HCT116 (cell line): Measurements from ENCODE around the gene SLC2A5. TPM values are rescaled to one million over a fixed set of nuclear protein-coding genes. Genes with fewer than 3 reads are reported as not detected.

Experiments
- ATAC-seq: fragments of 200-7000 bp; cut with Tn5 transposase; 2 replicates; pipeline ENCODE4 v1.9.1; 2020; ENCODE audit warnings: mild to moderate bottlenecking, moderate library complexity
- BruUV-seq: library from RNA; stranded (reverse); fragments of 400-500 nt; replicated peaks from 2 replicates; lab custom pipeline; 2021; lab: Mats Ljungman, UMichigan
- CTCF ChIA-PET: fragments of 300-600 bp; sonication (Branson Sonifier 250); formaldehyde crosslinking; loops from one replicate; lab custom pipeline; 2021; ENCODE audit warnings: antibody characterized with exemption; lab: Charles Lee
- POLR2A ChIA-PET: fragments of 300-600, 350-600 bp; sonication (Branson Sonifier 250); formaldehyde crosslinking; loops from one replicate; lab custom pipeline; 2021; ENCODE audit warnings: antibody characterized with exemption; lab: Charles Lee
- RAD21 ChIA-PET, 2 experiments: fragments of 300-600 bp; sonication (Branson Sonifier 250); formaldehyde crosslinking; loops; one replicate each; lab custom pipeline; 2023; ENCODE audit warnings: low total read pairs in 2 of 2; ENCODE audit not compliant: uncharacterized antibody in 2 of 2, unreplicated experiment in 2 of 2, low non-redundant PET in 1 of 2; lab: Charles Lee
- DNase-seq: peaks from one replicate; pipeline ENCODE4 v3.0.0-alpha.2; 2010; ENCODE audit warnings: low read depth, low spot score
- H2AFZ ChIP-seq: fragments of 200-600 bp; shearing (Covaris generic), sonication (generic); 2 replicates; pipeline ENCODE4 v1.6.1; 2017; ENCODE audit warnings: low read depth, mixed run types, mixed read lengths, antibody characterized with exemption, low read length; ENCODE audit not compliant: poor library complexity, severe bottlenecking
- H3K27ac ChIP-seq: 2 replicates; pipeline ENCODE4 v1.5.1; 2012; ENCODE audit warnings: low read depth, low read length
- H3K27me3 ChIP-seq: fragments of 200-600 bp; sonication (generic); 2 replicates; pipeline ENCODE4 v1.6.1; 2016; ENCODE audit warnings: mixed run types, low read length, mixed read lengths; ENCODE audit not compliant: insufficient read depth
- H3K36me3 ChIP-seq, 2 experiments: fragments of 200-500 bp in 1 of 2; fragments of 200-600 bp in 1 of 2; sonication (Bioruptor generic) in 1 of 2; sonication (generic) in 1 of 2; 2 replicates each; pipeline versions ENCODE4 v1.5.1 to v1.6.1; 2014 to 2016; ENCODE audit warnings: low read length in 2 of 2, inconsistent platforms in 1 of 2, mixed read lengths in 1 of 2, mixed run types in 1 of 2; ENCODE audit not compliant: insufficient read depth in 2 of 2, control insufficient read depth in 1 of 2
- H3K4me1 ChIP-seq, 2 experiments: fragments of 200-600 bp in 1 of 2; sonication (generic) in 1 of 2; 2 replicates each; pipeline versions ENCODE4 v1.5.1 to v1.6.1; 2012 to 2017; ENCODE audit warnings: low read length in 2 of 2, inconsistent platforms in 1 of 2, mild to moderate bottlenecking in 1 of 2, mixed read lengths in 1 of 2, mixed run types in 1 of 2, moderate library complexity in 1 of 2; ENCODE audit not compliant: insufficient read depth in 2 of 2, control insufficient read depth in 1 of 2
- H3K4me2 ChIP-seq: fragments of 200-600 bp; sonication (generic); 2 replicates; pipeline ENCODE4 v1.6.1; 2017; ENCODE audit warnings: mixed run types, low read length, mixed read lengths
- H3K4me3 ChIP-seq, 2 experiments: fragments of 200-600 bp in 1 of 2; sonication (generic) in 1 of 2; replicated peaks in 1 of 2; 2 replicates each; pipeline ENCODE4 v1.5.1; 2011 to 2016; ENCODE audit warnings: low read length in 2 of 2, control low read depth in 1 of 2, low read depth in 1 of 2, mild to moderate bottlenecking in 1 of 2, mixed read lengths in 1 of 2, mixed run types in 1 of 2
- H3K79me2 ChIP-seq: fragments of 200-600 bp; sonication (generic); 2 replicates; pipeline ENCODE4 v1.6.1; 2017; ENCODE audit warnings: mild to moderate bottlenecking, mixed run types, low read length, moderate library complexity, mixed read lengths; ENCODE audit not compliant: insufficient read depth
- H3K9ac ChIP-seq: fragments of 200-600 bp; sonication (generic); 2 replicates; pipeline ENCODE4 v1.6.1; 2016; ENCODE audit warnings: low read length, mixed read lengths
- H3K9me2 ChIP-seq: fragments of 200-600 bp; sonication (generic), shearing (Covaris generic); 2 replicates; pipeline ENCODE4 v1.6.1; 2017; ENCODE audit warnings: mixed run types, mild to moderate bottlenecking, moderate library complexity; ENCODE audit not compliant: insufficient read depth
- H3K9me3 ChIP-seq, 2 experiments: fragments of 200-500 bp in 1 of 2; fragments of 200-600 bp in 1 of 2; sonication (Bioruptor generic) in 1 of 2; sonication (generic) in 1 of 2; 2 replicates each; pipeline ENCODE4 v1.6.1; 2014 to 2017; ENCODE audit warnings: low read length in 2 of 2, mixed read lengths in 2 of 2, inconsistent platforms in 1 of 2, low read depth in 1 of 2, mild to moderate bottlenecking in 1 of 2, mixed run types in 1 of 2, moderate library complexity in 1 of 2; ENCODE audit not compliant: control insufficient read depth in 1 of 2, insufficient read depth in 1 of 2
- H4K20me1 ChIP-seq: fragments of 200-600 bp; sonication (generic), shearing (Covaris generic); 2 replicates; pipeline ENCODE4 v1.6.1; 2017; ENCODE audit warnings: mixed run types, mild to moderate bottlenecking, moderate library complexity; ENCODE audit not compliant: insufficient read depth
- ATF3 ChIP-seq: IDR thresholded peaks from 2 replicates; pipeline ENCODE4 v1.6.1; 2012
- CBX3 ChIP-seq: IDR thresholded peaks from 2 replicates; pipeline ENCODE4 v1.6.1; 2012; ENCODE audit warnings: low read depth
- CEBPB ChIP-seq: IDR thresholded peaks from 2 replicates; pipeline ENCODE4 v1.6.1; 2012; ENCODE audit warnings: low read depth
- EZH2 ChIP-seq: fragments of 200-600 bp; sonication (generic); IDR thresholded peaks from 2 replicates; pipeline ENCODE4 v1.6.1; 2017; ENCODE audit warnings: antibody characterized with exemption, mixed run types
- FOSL1 ChIP-seq: IDR thresholded peaks from 2 replicates; pipeline ENCODE4 v1.6.1; 2012; ENCODE audit warnings: low read depth
- JUND ChIP-seq: IDR thresholded peaks from 2 replicates; pipeline ENCODE4 v1.6.1; 2012
- RAD21 ChIP-seq: IDR thresholded peaks from 2 replicates; pipeline ENCODE4 v1.6.1; 2012; ENCODE audit warnings: low read depth, mild to moderate bottlenecking
- SIN3A ChIP-seq: IDR thresholded peaks from 2 replicates; pipeline ENCODE4 v1.6.1; 2012; ENCODE audit warnings: low read depth
- SRF ChIP-seq: IDR thresholded peaks from 2 replicates; pipeline ENCODE4 v1.6.1; 2012; ENCODE audit warnings: low read depth
- TCF7L2 ChIP-seq: IDR thresholded peaks from 2 replicates; pipeline ENCODE4 v1.7.0; 2011; ENCODE audit warnings: borderline replicate concordance, inconsistent platforms; ENCODE audit not compliant: insufficient read depth, insufficient read length; ENCODE audit errors: extremely low read depth
- YY1 ChIP-seq: IDR thresholded peaks from 2 replicates; pipeline ENCODE4 v1.6.1; 2011; ENCODE audit warnings: low read length, low read depth, moderate library complexity, mild to moderate bottlenecking; ENCODE audit not compliant: insufficient replicate concordance; ENCODE audit errors: extremely low read depth
- ZNF274 ChIP-seq: fragments of 200-500 bp; sonication (Bioruptor generic); IDR thresholded peaks from 2 replicates; pipeline ENCODE4 v1.6.1; 2014; ENCODE audit warnings: mild to moderate bottlenecking, low read depth, low read length, inconsistent platforms
- intact Hi-C: fragments of 100-400 bp; cut with micrococcal nuclease; formaldehyde crosslinking; loops from 2 replicates; pipeline ENCODE4 v1.10.0; 2022
- total RNA-seq: library from RNA; stranded (reverse); gene quantifications from one replicate; pipeline ENCODE4 v1.2.1, GENCODE V29; 2021; ENCODE audit not compliant: unreplicated experiment
- TF ChIP-seq, protein P1 (sequence below): IDR thresholded peaks from 2 replicates; pipeline ENCODE4 v1.6.1; 2011; ENCODE audit warnings: mild to moderate bottlenecking, low read length, moderate library complexity; ENCODE audit not compliant: insufficient replicate concordance; ENCODE audit errors: extremely low read depth
- TF ChIP-seq, protein P2 (sequence below): IDR thresholded peaks from 2 replicates; pipeline ENCODE4 v1.6.1; 2012; ENCODE audit warnings: low read depth

The SLC2A5 gene
- total RNA-seq, 1 experiment from 2014 or later: not detected

GRCh38 chr1:9008236-9008635 lies 61.2 kb downstream of the SLC2A5 start:
- ATAC-seq: no peak
- CTCF ChIA-PET: no interaction called here
- Histone ChIP-seq H3K9me3 (no peaks in the 10 kb centered on the region), H3K27me3 (no peaks in the 10 kb centered on the region), H3K27ac (no peak overlapping the region), H3K79me2 (no peaks in the 10 kb centered on the region), H2AFZ (no peak overlapping the region), H3K9ac (no peak overlapping the region), H3K4me1 (peaks cover 0 to 14% of the 10 kb centered on the region in 2 experiments; a peak in 3 of 4 replicates), H3K4me2 (no peak overlapping the region), H4K20me1 (no peaks in the 10 kb centered on the region), H3K4me3 (no peak overlapping the region), H3K9me2 (no peaks in the 10 kb centered on the region), H3K36me3 (no peaks in the 10 kb centered on the region)
- POLR2A ChIA-PET: interaction anchor here (0.6 kb wide), 1 partner anchor 55 kb away, joined by 3 read pairs; no protein-coding TSS in a partner anchor
- intact Hi-C loops: no loop called here
- DNase-seq: no peak
- RAD21 ChIA-PET: no interaction called here
- no peak for TF ChIP-seq ZNF274
- no peak for TF ChIP-seq JUND
- no peak for TF ChIP-seq CBX3
- TF ChIP-seq EZH2: no peak
- no TSS peak for BruUV-seq

DNA sequence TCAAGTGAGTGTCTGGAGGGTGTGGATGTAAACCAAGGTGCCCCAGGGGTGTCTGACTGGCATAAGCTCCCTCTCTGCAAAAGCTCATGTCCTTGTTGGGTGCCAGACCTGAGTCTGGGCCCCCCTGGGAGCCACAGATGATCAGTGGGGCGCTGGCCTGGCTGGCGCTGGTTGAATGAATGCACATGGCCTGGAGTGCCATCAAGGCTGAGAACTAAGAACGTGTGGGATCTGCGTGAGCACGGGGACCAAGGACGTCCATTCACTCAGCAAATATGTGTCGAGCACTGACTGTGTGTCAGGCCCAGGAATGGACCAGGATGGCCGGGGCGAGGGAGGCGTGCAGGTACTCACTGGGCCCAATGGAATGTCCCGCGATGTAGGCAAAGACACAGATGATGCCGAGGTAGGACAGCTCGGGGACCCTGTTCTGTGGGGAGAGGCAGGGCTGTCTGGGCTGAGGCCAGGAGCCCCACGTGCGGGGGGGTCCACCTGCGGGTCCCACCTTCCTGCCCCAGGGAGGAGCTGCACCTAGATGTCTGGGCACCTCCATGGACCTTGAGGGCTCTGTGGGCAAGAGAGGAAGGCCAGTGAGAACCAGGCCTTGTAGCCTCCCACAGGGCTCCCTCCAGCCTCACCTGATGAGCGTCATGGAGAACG lies 62.3 kb downstream of the SLC2A5 start:
- Histone ChIP-seq H3K4me1 (peaks cover 0 to 14% of the 10 kb centered on the region in 2 experiments; a peak in 3 of 4 replicates), H3K4me3 (no peak overlapping the region), H3K36me3 (no peaks in the 10 kb centered on the region), H3K4me2 (no peak overlapping the region), H3K9ac (no peak overlapping the region), H3K27ac (no peak overlapping the region), H4K20me1 (no peaks in the 10 kb centered on the region), H3K9me3 (no peaks in the 10 kb centered on the region), H2AFZ (no peak overlapping the region), H3K9me2 (no peaks in the 10 kb centered on the region), H3K27me3 (no peaks in the 10 kb centered on the region), H3K79me2 (no peaks in the 10 kb centered on the region)
- BruUV-seq: no TSS peak
- ATAC-seq: no peak
- no peak for DNase-seq
- POLR2A ChIA-PET: no interaction called here
- intact Hi-C loops: no loop called here
- CTCF ChIA-PET: no interaction called here
- RAD21 ChIA-PET: no interaction called here
- TF ChIP-seq, protein P1, sequence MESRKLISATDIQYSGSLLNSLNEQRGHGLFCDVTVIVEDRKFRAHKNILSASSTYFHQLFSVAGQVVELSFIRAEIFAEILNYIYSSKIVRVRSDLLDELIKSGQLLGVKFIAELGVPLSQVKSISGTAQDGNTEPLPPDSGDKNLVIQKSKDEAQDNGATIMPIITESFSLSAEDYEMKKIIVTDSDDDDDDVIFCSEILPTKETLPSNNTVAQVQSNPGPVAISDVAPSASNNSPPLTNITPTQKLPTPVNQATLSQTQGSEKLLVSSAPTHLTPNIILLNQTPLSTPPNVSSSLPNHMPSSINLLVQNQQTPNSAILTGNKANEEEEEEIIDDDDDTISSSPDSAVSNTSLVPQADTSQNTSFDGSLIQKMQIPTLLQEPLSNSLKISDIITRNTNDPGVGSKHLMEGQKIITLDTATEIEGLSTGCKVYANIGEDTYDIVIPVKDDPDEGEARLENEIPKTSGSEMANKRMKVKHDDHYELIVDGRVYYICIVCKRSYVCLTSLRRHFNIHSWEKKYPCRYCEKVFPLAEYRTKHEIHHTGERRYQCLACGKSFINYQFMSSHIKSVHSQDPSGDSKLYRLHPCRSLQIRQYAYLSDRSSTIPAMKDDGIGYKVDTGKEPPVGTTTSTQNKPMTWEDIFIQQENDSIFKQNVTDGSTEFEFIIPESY: no peak
- TF ChIP-seq SIN3A (no peak), CBX3 (no peak), FOSL1 (no peak), TCF7L2 (no peak), CEBPB (no peak), YY1 (no peak), RAD21 (no peak), SRF (no peak), ATF3 (no peak)
- TF ChIP-seq, protein P2, sequence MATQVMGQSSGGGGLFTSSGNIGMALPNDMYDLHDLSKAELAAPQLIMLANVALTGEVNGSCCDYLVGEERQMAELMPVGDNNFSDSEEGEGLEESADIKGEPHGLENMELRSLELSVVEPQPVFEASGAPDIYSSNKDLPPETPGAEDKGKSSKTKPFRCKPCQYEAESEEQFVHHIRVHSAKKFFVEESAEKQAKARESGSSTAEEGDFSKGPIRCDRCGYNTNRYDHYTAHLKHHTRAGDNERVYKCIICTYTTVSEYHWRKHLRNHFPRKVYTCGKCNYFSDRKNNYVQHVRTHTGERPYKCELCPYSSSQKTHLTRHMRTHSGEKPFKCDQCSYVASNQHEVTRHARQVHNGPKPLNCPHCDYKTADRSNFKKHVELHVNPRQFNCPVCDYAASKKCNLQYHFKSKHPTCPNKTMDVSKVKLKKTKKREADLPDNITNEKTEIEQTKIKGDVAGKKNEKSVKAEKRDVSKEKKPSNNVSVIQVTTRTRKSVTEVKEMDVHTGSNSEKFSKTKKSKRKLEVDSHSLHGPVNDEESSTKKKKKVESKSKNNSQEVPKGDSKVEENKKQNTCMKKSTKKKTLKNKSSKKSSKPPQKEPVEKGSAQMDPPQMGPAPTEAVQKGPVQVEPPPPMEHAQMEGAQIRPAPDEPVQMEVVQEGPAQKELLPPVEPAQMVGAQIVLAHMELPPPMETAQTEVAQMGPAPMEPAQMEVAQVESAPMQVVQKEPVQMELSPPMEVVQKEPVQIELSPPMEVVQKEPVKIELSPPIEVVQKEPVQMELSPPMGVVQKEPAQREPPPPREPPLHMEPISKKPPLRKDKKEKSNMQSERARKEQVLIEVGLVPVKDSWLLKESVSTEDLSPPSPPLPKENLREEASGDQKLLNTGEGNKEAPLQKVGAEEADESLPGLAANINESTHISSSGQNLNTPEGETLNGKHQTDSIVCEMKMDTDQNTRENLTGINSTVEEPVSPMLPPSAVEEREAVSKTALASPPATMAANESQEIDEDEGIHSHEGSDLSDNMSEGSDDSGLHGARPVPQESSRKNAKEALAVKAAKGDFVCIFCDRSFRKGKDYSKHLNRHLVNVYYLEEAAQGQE: no peak
